GOT3 (cell line): ENCODE measurements around the gene TYSND1.
"Not testable (repeated sequence)": the region's sequence is repeated elsewhere in the genome, so short reads cannot be mapped to it uniquely, and the experiment has no call there.

Experiments
- DNase-seq: peaks from one replicate; lab custom pipeline; 2025; ENCODE audit warnings: mixed read lengths; lab: John Stamatoyannopoulos, UW

Gene TYSND1

GRCh38 chr10:70109064-70109729 lies 37.3 kb downstream of the TYSND1 start:
- no peak for DNase-seq

GRCh38 chr10:70106958-70107791 lies 39.3 kb downstream of the TYSND1 start:
- no peak for DNase-seq

- no peak for DNase-seq
Measured at GRCh38 chr10:70101668-70102067, 44.8 kb downstream of the TYSND1 start.

DNA sequence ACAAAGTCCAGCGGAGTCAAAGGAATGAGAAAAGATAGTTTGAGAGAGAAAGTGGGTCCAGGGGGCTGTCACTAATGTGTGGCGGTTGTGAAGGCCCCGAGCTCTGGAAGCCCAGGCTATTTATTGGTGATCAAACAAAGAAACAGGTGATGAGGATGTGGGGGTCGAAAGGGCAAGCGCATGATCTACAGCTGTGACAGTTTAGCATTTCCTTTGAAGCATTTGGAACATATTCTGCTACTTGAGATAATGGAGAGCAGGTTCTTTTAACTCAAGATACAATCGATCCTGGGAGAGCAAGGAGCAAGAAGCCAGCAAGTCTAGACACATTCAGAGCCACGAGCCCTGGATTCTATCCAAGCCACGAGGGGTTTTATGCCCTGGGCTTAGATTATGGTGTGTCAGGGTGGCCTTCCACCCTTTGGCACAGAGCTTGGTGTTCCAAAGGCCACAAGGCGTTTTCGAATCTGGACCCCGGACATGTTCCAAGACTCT lies 45.4 kb downstream of the TYSND1 start:
- DNase-seq: not testable (repeated sequence)

GRCh38 chr10:70098271-70098670 lies 48.2 kb downstream of the TYSND1 start:
- DNase-seq: no peak

- DNase-seq: no peak
Measured at GRCh38 chr10:70097459-70097858, 49.0 kb downstream of the TYSND1 start.

GRCh38 chr10:70096705-70097420 lies 49.6 kb downstream of the TYSND1 start:
- DNase-seq: no peak

- DNase-seq: no peak
Measured at GRCh38 chr10:70096016-70096704, 50.3 kb downstream of the TYSND1 start.

GRCh38 chr10:70094250-70094649 lies 52.2 kb downstream of the TYSND1 start:
- DNase-seq: no peak

DNA sequence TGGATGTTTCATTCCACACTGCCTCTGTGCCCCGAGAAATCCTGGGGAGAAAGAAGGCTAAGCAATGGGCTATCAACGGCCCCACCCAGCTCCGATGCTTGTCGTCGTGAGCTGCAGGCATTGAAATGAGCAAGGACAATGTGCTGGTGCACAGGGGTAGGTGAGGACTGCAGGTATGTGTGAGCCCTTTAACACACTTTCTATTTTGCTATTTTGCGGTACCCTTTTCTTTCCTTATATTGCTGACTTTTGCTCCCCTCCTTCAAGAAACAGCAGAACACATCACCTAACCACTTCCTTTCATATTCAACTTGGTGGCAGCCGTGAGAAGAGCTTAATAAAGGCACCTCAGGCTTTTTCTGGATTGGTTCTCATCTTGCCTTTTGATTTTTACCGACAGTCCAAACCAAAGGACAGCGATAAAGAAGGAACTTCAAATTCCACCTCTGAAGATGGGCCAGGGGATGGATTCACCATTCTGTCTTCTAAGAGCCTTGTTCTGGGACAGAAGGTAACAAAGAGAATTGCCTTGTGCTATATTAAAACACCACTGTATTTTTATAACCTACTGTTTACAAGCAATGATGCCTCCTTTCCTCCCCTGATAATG lies 53.1 kb downstream of the TYSND1 start:
- no peak for DNase-seq

DNA sequence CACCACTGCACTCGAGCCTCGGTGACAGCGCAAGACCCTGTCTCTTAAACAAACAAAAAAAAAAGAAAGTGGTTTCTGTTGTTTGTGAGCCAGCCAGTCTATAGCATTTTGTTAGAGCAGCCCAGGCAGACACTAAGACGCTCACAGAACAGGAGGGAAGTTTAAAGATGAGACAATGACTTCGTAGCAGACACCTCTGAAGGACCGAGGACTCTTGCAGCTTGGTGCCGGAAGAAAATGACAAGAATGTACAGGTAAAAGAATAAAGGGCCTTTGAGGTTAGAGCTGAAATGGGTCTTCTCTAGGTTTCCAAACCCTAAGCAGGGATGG lies 54.1 kb downstream of the TYSND1 start:
- no peak for DNase-seq

DNA sequence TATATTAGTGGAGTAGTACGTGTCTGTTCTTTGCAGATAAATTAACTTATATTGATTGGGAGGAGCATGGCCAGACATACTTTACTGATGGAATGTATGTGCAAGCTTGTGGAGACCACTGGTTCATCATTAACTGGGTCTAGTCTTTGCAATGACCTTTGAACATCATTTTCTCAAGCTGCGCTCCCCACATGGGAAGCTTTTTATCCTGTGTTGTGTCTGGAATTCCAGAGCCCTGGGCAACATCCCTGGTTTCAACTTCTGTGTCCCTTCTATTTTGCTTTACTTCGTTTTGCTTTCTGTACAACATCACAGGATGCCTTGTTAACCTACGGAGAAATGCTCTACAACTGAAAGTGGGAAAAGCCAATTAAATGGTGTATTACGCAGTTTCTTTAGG lies 55.5 kb downstream of the TYSND1 start:
- no peak for DNase-seq

- DNase-seq: no peak
Measured at GRCh38 chr10:70090013-70090412, 56.5 kb downstream of the TYSND1 start.

DNA sequence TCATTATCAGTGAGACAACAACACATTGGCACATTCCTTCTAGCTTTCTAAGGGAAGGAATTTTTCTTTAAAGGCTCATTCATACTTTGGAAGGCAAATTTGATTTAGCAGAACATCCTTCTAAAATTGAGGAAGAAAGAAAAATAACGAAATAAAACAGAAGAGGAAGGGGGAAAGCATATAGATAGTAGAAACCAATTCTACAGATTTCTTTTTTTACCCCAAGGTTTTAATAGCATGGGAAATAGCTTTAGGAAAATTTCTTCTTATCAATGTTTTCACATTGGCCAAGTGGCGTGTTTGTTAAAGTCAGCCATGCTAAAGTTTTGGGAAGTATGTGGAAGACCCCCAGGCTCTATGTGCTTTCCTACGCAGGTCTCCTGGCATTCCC lies 58.2 kb downstream of the TYSND1 start:
- no peak for DNase-seq
